ENCODE results near the gene SMIM38.
A peak's percentile ranks its signal among the peaks of the same experiment; 100 is the strongest.

Gene SMIM38

DNA sequence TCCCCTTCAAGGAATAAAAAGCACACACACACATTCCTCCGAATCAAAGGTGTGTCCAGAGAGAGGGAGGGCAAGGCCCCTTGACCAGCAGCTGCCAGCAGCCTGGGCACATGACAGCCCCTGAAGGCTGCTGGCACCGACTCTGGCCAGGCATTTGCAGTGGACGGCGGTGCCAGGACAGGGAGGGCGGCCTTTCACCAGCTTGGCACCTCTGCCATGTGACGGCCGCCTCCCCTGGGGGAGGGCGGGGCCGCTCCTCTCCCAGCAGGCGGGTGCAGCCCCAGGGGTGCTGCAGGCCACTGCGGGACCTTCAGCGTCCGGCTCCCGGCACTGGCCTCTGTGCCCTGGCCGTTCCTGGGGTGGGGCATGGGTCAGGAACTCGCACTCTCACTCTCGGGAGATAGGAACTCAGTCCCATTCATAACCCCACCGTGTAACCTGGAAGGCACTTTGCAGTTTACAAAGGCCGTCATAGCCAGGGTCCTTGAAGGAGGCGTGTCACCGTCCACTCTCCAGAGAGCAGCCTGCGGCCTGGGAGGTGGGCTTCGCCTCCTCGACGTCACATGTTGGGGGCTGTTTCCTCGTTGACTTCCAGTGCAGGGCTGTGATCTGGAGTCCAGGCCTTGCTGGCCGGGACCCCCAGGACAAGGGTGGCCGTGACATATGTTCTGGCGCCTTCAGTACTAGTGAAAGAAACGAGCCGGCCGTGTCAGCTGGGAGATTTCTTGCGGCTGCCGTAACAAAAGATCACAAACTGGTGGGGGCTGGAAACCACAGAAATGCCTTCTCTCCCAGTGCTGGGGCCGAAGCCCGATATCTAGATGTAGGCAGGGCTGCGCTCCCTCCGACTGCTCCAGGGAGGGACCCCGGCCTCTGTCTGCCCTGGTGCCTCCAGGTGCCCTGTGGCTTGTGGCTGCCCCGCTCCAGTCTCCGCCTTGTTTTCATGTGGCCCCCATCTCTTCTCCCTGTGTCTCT is 39.9 kb upstream of the SMIM38 start:
- no peaks in the 10 kb centered on the region for H3K36me3 Mint-ChIP-seq (ENCODE audit: low read depth)
- peaks cover 9% of the 10 kb centered on the region for H3K27me3 Mint-ChIP-seq
- H3K27ac Mint-ChIP-seq, result no peak overlapping the region
- intact Hi-C loops (cut with micrococcal nuclease), result no loop called here
- H3K4me3 Mint-ChIP-seq, result no peak overlapping the region
- no peaks in the 10 kb centered on the region for H3K4me1 Mint-ChIP-seq (ENCODE audit: low read depth)
- H3K9me3 Mint-ChIP-seq, result peaks cover 2% of the 10 kb centered on the region

- intact Hi-C loops (cut with micrococcal nuclease), result no loop called here
Measured at GRCh38 chr11:69116671-69117070, 39.1 kb upstream of the SMIM38 start.

DNA sequence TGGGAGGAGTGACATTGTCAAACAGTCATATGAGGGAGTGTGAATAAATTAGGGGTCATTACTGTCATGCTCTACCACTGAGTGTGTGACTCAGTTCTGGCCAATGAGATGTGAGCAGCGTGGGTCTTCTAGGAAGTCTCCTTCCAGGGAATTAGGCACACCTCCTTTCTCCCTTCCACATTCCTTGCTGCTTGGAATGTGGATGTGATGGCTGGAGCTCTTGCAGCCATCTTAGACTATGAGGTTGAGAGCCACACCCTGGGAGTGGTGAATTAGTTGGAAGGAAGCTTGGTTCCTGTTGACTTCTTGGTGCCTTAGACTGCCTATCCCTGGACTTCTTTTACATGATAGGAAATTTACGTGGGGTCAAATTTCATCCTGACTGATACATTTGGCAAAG is 36.5 kb upstream of the SMIM38 start:
- Mint-ChIP-seq H3K27me3 (peaks cover 6% of the 10 kb centered on the region), H3K36me3 (ENCODE audit: low read depth) (no peaks in the 10 kb centered on the region), H3K9me3 (no peaks in the 10 kb centered on the region), H3K27ac (no peak overlapping the region), H3K4me3 (no peak overlapping the region), H3K4me1 (ENCODE audit: low read depth) (peaks cover 24% of the 10 kb centered on the region)
- intact Hi-C loops (cut with micrococcal nuclease), result no loop called here

More at GRCh38 chr11:69116671-69117070, 39.1 kb upstream of the SMIM38 start:
- H3K9me3 Mint-ChIP-seq, result no peaks in the 10 kb centered on the region
- peaks cover 10% of the 10 kb centered on the region for H3K27me3 Mint-ChIP-seq
- peaks cover 5% of the 10 kb centered on the region for H3K4me1 Mint-ChIP-seq (ENCODE audit: low read depth)
- H3K27ac Mint-ChIP-seq, result no peak overlapping the region
- no peaks in the 10 kb centered on the region for H3K36me3 Mint-ChIP-seq (ENCODE audit: low read depth)
- H3K4me3 Mint-ChIP-seq, result no peak overlapping the region

GRCh38 chr11:69120096-69120875 is 35.4 kb upstream of the SMIM38 start:
- peaks cover 25% of the 10 kb centered on the region for H3K4me1 Mint-ChIP-seq (ENCODE audit: low read depth)
- no peak overlapping the region for H3K4me3 Mint-ChIP-seq
- intact Hi-C loops (cut with micrococcal nuclease), result no loop called here
- H3K36me3 Mint-ChIP-seq (ENCODE audit: low read depth), result no peaks in the 10 kb centered on the region
- H3K27ac Mint-ChIP-seq, result no peak overlapping the region
- no peaks in the 10 kb centered on the region for H3K9me3 Mint-ChIP-seq
- peaks cover 6% of the 10 kb centered on the region for H3K27me3 Mint-ChIP-seq

DNA sequence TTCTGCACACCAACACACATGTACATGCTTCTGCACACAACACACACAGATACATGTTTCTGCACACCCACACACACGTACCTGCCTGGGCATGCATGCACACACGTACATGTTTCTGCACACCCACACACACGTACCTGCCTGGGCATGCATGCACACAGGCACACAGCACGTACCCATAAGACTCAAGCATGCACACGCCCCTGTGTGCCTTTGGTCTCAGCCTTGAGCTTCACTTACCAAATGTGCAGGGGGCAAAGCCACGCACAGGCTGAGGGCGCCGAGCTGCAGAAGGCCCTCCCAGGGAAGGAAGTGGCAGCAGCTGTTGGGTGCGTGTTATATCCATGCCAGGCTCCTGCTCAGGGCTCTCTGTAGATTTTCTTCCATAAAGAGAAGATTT is 34.7 kb upstream of the SMIM38 start:
- H3K4me3 Mint-ChIP-seq, result no peak overlapping the region
- no peaks in the 10 kb centered on the region for H3K36me3 Mint-ChIP-seq (ENCODE audit: low read depth)
- no peaks in the 10 kb centered on the region for H3K9me3 Mint-ChIP-seq
- H3K27me3 Mint-ChIP-seq, result peaks cover 6% of the 10 kb centered on the region
- peak overlapping the region; percentile 12 for H3K27ac Mint-ChIP-seq
- intact Hi-C loops (cut with micrococcal nuclease), result no loop called here
- peaks cover 25% of the 10 kb centered on the region for H3K4me1 Mint-ChIP-seq (ENCODE audit: low read depth)

GRCh38 chr11:69121621-69122325 is 34.0 kb upstream of the SMIM38 start:
- no peak overlapping the region for H3K4me3 Mint-ChIP-seq
- no peaks in the 10 kb centered on the region for H3K36me3 Mint-ChIP-seq (ENCODE audit: low read depth)
- intact Hi-C loops (cut with micrococcal nuclease), result no loop called here
- peaks cover 25% of the 10 kb centered on the region for H3K4me1 Mint-ChIP-seq (ENCODE audit: low read depth)
- peaks cover 6% of the 10 kb centered on the region for H3K27me3 Mint-ChIP-seq
- peak overlapping the region; percentile 12 for H3K27ac Mint-ChIP-seq
- H3K9me3 Mint-ChIP-seq, result no peaks in the 10 kb centered on the region

GRCh38 chr11:69122326-69122629 is 33.5 kb upstream of the SMIM38 start:
- intact Hi-C loops (cut with micrococcal nuclease), result no loop called here
- Mint-ChIP-seq H3K4me3 (no peak overlapping the region), H3K27ac (peak overlapping the region; percentile 38)

DNA sequence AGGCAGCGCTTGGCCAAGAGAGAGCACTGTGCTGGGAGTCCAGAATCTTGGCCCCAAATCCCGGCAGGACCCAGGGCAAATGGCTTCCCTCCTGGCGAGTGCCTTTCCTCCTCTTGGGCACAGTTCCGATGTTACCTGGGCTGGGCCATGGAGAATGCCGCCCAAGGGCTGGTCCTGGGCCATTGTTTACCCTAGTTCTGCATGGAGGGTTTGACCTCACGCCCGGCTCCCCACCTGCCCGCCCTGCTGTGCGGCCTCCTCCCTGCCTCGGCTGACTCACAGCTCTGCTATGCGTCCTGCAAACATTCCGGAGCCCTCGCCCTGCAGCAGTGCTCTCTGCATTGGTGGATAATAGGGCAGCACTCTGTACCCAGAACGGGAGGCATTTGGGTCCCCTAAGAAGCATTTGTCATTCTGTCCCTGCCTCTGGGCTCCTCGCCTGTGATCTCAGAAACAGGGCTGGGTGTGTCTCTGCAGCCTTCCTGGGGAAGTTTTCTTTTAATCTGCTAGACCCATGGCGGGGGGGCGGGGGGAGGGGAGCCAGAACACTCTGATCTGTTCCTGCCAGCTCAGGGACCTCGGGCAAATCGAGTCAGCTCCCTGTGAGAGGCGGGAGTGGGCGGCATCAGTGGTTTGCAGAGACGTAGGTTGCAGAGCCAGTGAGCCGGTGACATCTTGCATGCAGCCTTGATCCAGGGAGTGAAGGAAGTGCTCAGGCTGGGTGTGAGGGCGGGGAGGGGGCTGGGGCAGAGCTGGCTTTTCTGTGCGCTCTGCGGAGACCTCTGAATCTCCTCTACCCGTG is 32.9 kb upstream of the SMIM38 start:
- H3K27ac Mint-ChIP-seq, result peak overlapping the region; percentile 38

More at GRCh38 chr11:69122326-69122629, 33.5 kb upstream of the SMIM38 start:
- peaks cover 25% of the 10 kb centered on the region for H3K4me1 Mint-ChIP-seq (ENCODE audit: low read depth)
- H3K9me3 Mint-ChIP-seq, result no peaks in the 10 kb centered on the region
- peaks cover 6% of the 10 kb centered on the region for H3K27me3 Mint-ChIP-seq
- H3K36me3 Mint-ChIP-seq (ENCODE audit: low read depth), result no peaks in the 10 kb centered on the region

DNA sequence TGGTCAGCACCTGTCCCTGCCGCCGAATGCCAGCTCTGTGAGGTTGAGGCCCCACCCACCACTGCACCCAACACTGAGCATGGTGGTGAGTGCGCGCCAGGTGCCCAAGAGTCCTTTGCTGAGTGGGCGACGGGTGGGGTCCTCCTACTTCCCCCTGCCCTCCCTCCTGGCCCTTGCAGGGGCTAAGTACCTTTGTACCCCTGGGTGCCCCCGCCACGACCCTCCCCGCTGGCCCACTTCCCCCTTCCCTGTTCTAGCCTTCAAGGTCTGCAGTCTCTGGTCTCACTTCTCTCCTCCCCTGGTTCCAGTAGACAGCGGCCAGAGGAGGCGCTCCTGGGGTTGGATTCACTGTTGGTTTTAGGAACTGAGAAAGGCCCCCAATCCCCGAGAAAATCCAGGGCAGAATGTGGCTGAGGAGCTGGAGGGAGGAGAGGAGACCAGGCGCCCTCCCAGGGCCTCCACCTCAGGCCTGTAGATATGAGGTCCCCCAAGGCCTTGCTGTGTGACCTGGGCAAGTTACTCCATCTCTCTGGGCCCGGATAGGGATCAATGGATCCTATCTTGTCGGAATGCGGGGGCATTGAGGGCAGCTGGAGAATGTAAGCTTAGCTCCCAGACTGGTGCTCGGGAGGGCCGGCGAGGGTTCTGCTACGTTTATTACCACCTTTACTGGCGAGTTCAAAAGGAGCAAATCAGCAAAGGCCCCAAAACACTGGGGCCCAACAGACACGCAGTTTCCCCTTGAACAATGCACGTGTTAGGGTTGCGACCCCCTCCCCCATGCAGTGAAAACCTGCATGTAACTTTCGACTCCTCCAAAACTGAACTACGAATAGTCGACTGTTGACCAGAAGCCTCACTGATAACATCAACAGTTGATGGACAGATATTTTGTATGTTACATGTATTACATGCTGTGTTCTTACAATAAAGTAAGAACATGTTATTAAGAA is 31.9 kb upstream of the SMIM38 start:
- intact Hi-C loops (cut with micrococcal nuclease), result no loop called here
- Mint-ChIP-seq H3K36me3 (ENCODE audit: low read depth) (no peaks in the 10 kb centered on the region), H3K27ac (peak overlapping the region; percentile 38), H3K4me3 (no peak overlapping the region), H3K27me3 (peaks cover 10% of the 10 kb centered on the region), H3K4me1 (ENCODE audit: low read depth) (peaks cover 25% of the 10 kb centered on the region), H3K9me3 (peaks cover 8% of the 10 kb centered on the region)

More for the DNA sequence above, 32.9 kb upstream of the SMIM38 start:
- H3K9me3 Mint-ChIP-seq, result peaks cover 4% of the 10 kb centered on the region
- intact Hi-C loops (cut with micrococcal nuclease), result no loop called here
- peaks cover 25% of the 10 kb centered on the region for H3K4me1 Mint-ChIP-seq (ENCODE audit: low read depth)
- no peaks in the 10 kb centered on the region for H3K36me3 Mint-ChIP-seq (ENCODE audit: low read depth)
- peaks cover 9% of the 10 kb centered on the region for H3K27me3 Mint-ChIP-seq
- peak overlapping the region; percentile 49 for H3K4me3 Mint-ChIP-seq

DNA sequence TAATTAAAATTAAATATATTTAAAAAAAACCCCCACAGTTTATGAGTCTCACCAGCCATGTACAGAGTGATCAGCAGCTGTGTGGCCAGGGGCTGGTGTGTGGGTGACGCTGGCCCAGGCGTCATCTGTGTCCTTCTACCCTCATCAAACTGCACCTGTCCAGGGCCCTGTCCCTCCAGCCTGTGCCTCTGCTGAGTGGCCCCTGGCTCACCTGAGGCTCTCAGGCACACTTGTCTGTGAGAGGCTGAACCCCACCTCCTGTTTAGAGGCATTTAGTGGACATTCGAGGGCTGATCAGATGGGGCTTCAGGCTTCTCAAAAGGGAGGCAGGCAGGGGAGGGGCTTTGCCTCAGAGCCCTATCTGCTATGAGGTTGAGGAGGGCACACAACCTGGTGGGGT is 29.9 kb upstream of the SMIM38 start:
- Mint-ChIP-seq H3K9me3 (peaks cover 14% of the 10 kb centered on the region), H3K27ac (no peak overlapping the region), H3K36me3 (ENCODE audit: low read depth) (no peaks in the 10 kb centered on the region), H3K4me1 (ENCODE audit: low read depth) (peaks cover 25% of the 10 kb centered on the region), H3K4me3 (no peak overlapping the region), H3K27me3 (peaks cover 12% of the 10 kb centered on the region)
- intact Hi-C loops (cut with micrococcal nuclease), result no loop called here

DNA sequence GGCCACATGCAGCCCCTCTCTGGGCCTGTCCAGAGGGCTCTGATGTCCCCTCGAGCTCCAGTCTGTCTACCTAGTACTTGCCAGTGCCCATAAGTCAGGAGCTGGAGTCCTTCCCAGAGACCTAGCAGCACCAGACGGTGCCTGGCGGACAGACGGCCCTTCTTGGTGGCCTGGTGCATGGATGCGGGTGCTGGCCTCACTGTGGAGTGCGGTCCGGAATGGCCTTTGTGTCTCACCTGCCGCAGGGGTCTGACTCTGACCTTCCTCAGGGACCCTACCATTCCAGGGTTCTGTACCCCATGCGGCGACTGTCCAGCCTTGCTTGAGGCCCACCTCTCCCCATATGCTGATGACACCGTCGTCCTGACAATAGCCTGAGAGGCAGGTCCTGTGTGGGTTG is 29.4 kb upstream of the SMIM38 start:
- intact Hi-C loops (cut with micrococcal nuclease), result no loop called here
- peaks cover 22% of the 10 kb centered on the region for H3K4me1 Mint-ChIP-seq (ENCODE audit: low read depth)
- H3K9me3 Mint-ChIP-seq, result peaks cover 14% of the 10 kb centered on the region
- H3K36me3 Mint-ChIP-seq (ENCODE audit: low read depth), result no peaks in the 10 kb centered on the region
- no peak overlapping the region for H3K4me3 Mint-ChIP-seq
- H3K27me3 Mint-ChIP-seq, result peaks cover 10% of the 10 kb centered on the region
- H3K27ac Mint-ChIP-seq, result no peak overlapping the region

DNA sequence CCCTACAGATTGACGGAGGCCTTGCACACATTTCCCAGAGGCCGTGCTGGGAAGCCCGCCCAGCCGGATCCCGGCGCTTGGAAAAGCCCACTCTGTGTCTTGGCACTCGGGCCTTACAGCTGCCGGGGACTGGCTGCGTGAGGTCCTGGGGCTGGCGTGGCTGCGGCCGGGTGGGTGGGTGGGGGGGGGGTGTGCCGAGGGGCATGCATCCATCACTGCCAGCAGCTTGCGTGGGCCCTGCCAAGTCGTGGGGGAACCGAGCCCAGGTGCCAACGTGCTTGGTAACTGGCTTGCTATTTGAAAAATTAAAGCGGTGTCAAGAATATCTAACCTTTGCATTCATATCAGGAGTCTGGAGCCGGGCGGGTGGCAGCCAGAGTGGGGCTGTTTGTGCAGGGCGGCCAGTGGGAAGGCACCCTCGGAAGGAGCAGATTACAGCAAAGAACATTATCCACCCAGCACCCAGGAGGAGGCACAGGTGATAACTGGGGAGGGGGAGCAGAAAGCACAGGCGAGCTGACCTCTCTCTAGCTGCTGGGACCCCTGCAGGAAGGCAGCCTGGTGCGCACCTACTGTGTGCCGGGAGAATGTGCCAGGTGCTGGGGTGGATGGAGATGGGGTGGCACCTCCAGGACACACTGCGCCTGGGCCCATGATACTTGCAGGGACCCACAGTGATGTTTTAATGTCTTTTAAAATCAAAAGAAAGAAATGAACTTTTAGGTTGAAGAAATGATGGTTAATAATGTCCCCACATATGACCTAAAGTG is 28.5 kb upstream of the SMIM38 start:
- peaks cover 9% of the 10 kb centered on the region for H3K27me3 Mint-ChIP-seq
- H3K27ac Mint-ChIP-seq, result no peak overlapping the region
- peaks cover 19% of the 10 kb centered on the region for H3K4me1 Mint-ChIP-seq (ENCODE audit: low read depth)
- peaks cover 14% of the 10 kb centered on the region for H3K9me3 Mint-ChIP-seq
- no peak overlapping the region for H3K4me3 Mint-ChIP-seq
- no peaks in the 10 kb centered on the region for H3K36me3 Mint-ChIP-seq (ENCODE audit: low read depth)
- intact Hi-C loops (cut with micrococcal nuclease), result no loop called here

All from dendritic cell treated with granulocyte-macrophage colony-stimulating factor and Interleukin-4, amounts not matched to agents 40 ng/mL and 50 ng/mL, for 4 days (primary cell).